Muscle layer of colon (tissue), 2 donors: ENCODE results near the gene PMM2.

Source experiments
- H3K27ac ChIP-seq: one replicate; pipeline ENCODE4 v1.7.0; 2013; ENCODE audit warnings: low read depth, mild to moderate bottlenecking, low read length, moderate library complexity
- H3K27me3 ChIP-seq, 2 donors: one replicate each; pipeline ENCODE4 v1.7.0; 2013; ENCODE audit warnings: low read length in 2 of 2, mild to moderate bottlenecking in 2 of 2; ENCODE audit not compliant: insufficient read depth in 2 of 2, control insufficient read depth in 1 of 2
- H3K36me3 ChIP-seq: one replicate; pipeline ENCODE4 v1.7.0; 2013; ENCODE audit warnings: mild to moderate bottlenecking, low read length; ENCODE audit not compliant: insufficient read depth
- H3K4me1 ChIP-seq: one replicate; pipeline ENCODE4 v1.7.0; 2013; ENCODE audit warnings: mild to moderate bottlenecking, low read length; ENCODE audit not compliant: insufficient read depth
- H3K4me3 ChIP-seq, 2 donors: one replicate each; pipeline ENCODE4 v1.7.0; 2013; ENCODE audit warnings: low read length in 2 of 2, low read depth in 1 of 2, mild to moderate bottlenecking in 1 of 2, moderate library complexity in 1 of 2
- H3K9ac ChIP-seq: one replicate; pipeline ENCODE4 v1.7.0; 2013; ENCODE audit warnings: low read length
- H3K9me3 ChIP-seq: one replicate; pipeline ENCODE4 v1.7.0; 2013; ENCODE audit warnings: mild to moderate bottlenecking, low read length
- donor health status: abdominal sarcoma.
- donor health status: Adenocarcinoma of cecum.

PMM2 gene

GRCh38 chr16:8855051-8855786, 57.6 kb downstream of the PMM2 start:
- Histone ChIP-seq H3K27ac (no peak overlapping the region), H3K4me3 (no peak overlapping the region), H3K9ac (no peak overlapping the region), H3K36me3 (peaks cover 12% of the 10 kb centered on the region), H3K9me3 (no peaks in the 10 kb centered on the region), H3K27me3 (no peaks in the 10 kb centered on the region), H3K4me1 (peaks cover 5% of the 10 kb centered on the region)

- Histone ChIP-seq H3K27ac (no peak overlapping the region), H3K4me1 (peaks cover 8% of the 10 kb centered on the region), H3K27me3 (no peaks in the 10 kb centered on the region), H3K36me3 (peaks cover 12% of the 10 kb centered on the region), H3K9ac (no peak overlapping the region), H3K4me3 (no peak overlapping the region), H3K9me3 (no peaks in the 10 kb centered on the region)
Observed at GRCh38 chr16:8855972-8856371, 58.3 kb downstream of the PMM2 start.

- no peaks in the 10 kb centered on the region for H3K27me3 ChIP-seq
- no peak overlapping the region for H3K9ac ChIP-seq
- H3K4me3 ChIP-seq = no peak overlapping the region
- no peak overlapping the region for H3K27ac ChIP-seq
- H3K4me1 ChIP-seq = peaks cover 26% of the 10 kb centered on the region
- no peaks in the 10 kb centered on the region for H3K9me3 ChIP-seq
- peaks cover 12% of the 10 kb centered on the region for H3K36me3 ChIP-seq
Observed at GRCh38 chr16:8858994-8859912, 61.6 kb downstream of the PMM2 start.

GRCh38 chr16:8859913-8860881, 62.6 kb downstream of the PMM2 start:
- Histone ChIP-seq H3K27ac (no peak overlapping the region), H3K27me3 (no peaks in the 10 kb centered on the region), H3K36me3 (peaks cover 12% of the 10 kb centered on the region), H3K4me3 (no peak overlapping the region), H3K9me3 (no peaks in the 10 kb centered on the region), H3K4me1 (peaks cover 34% of the 10 kb centered on the region), H3K9ac (no peak overlapping the region)

GRCh38 chr16:8861563-8862308, 64.1 kb downstream of the PMM2 start:
- Histone ChIP-seq H3K36me3 (peaks cover 7% of the 10 kb centered on the region), H3K4me1 (peaks cover 39% of the 10 kb centered on the region), H3K4me3 (no peak overlapping the region), H3K9me3 (no peaks in the 10 kb centered on the region), H3K27me3 (peaks cover 0 to 5% of the 10 kb centered on the region in 2 donors), H3K9ac (no peak overlapping the region), H3K27ac (no peak overlapping the region)

GRCh38 chr16:8862309-8863130, 64.9 kb downstream of the PMM2 start:
- H3K9me3 ChIP-seq = no peaks in the 10 kb centered on the region
- no peak overlapping the region for H3K9ac ChIP-seq
- H3K4me3 ChIP-seq = no peak overlapping the region
- H3K36me3 ChIP-seq = peaks cover 7% of the 10 kb centered on the region
- H3K27ac ChIP-seq = no peak overlapping the region
- peaks cover 0 to 13% of the 10 kb centered on the region in 2 donors for H3K27me3 ChIP-seq
- H3K4me1 ChIP-seq = peaks cover 47% of the 10 kb centered on the region

GRCh38 chr16:8863594-8864424, 66.2 kb downstream of the PMM2 start:
- Histone ChIP-seq H3K4me3 (no peak overlapping the region), H3K27ac (no peak overlapping the region), H3K9ac (no peak overlapping the region), H3K4me1 (peaks cover 52% of the 10 kb centered on the region), H3K36me3 (peaks cover 2% of the 10 kb centered on the region), H3K9me3 (no peaks in the 10 kb centered on the region), H3K27me3 (peaks cover 0 to 14% of the 10 kb centered on the region in 2 donors)

- no peaks in the 10 kb centered on the region for H3K36me3 ChIP-seq
- H3K9ac ChIP-seq = no peak overlapping the region
- no peak overlapping the region for H3K27ac ChIP-seq
- H3K4me1 ChIP-seq = peaks cover 52% of the 10 kb centered on the region
- H3K9me3 ChIP-seq = no peaks in the 10 kb centered on the region
- no peak overlapping the region for H3K4me3 ChIP-seq
- peaks cover 0 to 14% of the 10 kb centered on the region in 2 donors for H3K27me3 ChIP-seq
Observed at GRCh38 chr16:8864480-8865110, 67.0 kb downstream of the PMM2 start.

- Histone ChIP-seq H3K4me1 (peaks cover 47% of the 10 kb centered on the region), H3K27ac (no peak overlapping the region), H3K9me3 (no peaks in the 10 kb centered on the region), H3K9ac (no peak overlapping the region), H3K36me3 (no peaks in the 10 kb centered on the region), H3K4me3 (no peak overlapping the region), H3K27me3 (peaks cover 0 to 14% of the 10 kb centered on the region in 2 donors)
Observed at GRCh38 chr16:8865145-8865882, 67.7 kb downstream of the PMM2 start.
